ENCODE data around the gene SLC6A3.

The SLC6A3 gene

GRCh38 chr5:1371218-1371971 lies 73.8 kb downstream of the SLC6A3 start:
- Histone ChIP-seq H3K79me2 (ENCODE audit: insufficient read depth, low read depth) (no peaks in the 10 kb centered on the region), H4K20me1 (ENCODE audit: insufficient read depth) (no peaks in the 10 kb centered on the region), H3K4me2 (no peak overlapping the region), H3K36me3 (ENCODE audit: insufficient read depth) (no peaks in the 10 kb centered on the region), H3K4me3 (IDR thresholded peaks at IDR 0.05; ENCODE audit: insufficient read depth, low read depth, low read length) (no peak overlapping the region), H2AFZ (ENCODE audit: low read depth) (no peak overlapping the region), H3K27me3 (ENCODE audit: insufficient read depth, low read depth) (no peaks in the 10 kb centered on the region), H3K9ac (no peak overlapping the region), H3K4me1 (ENCODE audit: low read depth, poor library complexity, severe bottlenecking) (no peaks in the 10 kb centered on the region), H3K27ac (no peak overlapping the region)
- TF ChIP-seq CTCF (conservative IDR thresholded peaks at IDR 0.05; ENCODE audit: low read depth, low read length), result no peak

- Histone ChIP-seq H3K4me3 (IDR thresholded peaks at IDR 0.05; ENCODE audit: insufficient read depth, low read depth, low read length) (no peak overlapping the region), H3K4me1 (ENCODE audit: low read depth, poor library complexity, severe bottlenecking) (no peaks in the 10 kb centered on the region), H3K36me3 (ENCODE audit: insufficient read depth) (no peaks in the 10 kb centered on the region), H4K20me1 (ENCODE audit: insufficient read depth) (no peaks in the 10 kb centered on the region), H3K79me2 (ENCODE audit: insufficient read depth, low read depth) (no peaks in the 10 kb centered on the region), H3K9ac (no peak overlapping the region), H3K27me3 (ENCODE audit: insufficient read depth, low read depth) (no peaks in the 10 kb centered on the region), H3K4me2 (no peak overlapping the region), H2AFZ (ENCODE audit: low read depth) (no peak overlapping the region), H3K27ac (no peak overlapping the region)
- no peak for TF ChIP-seq CTCF (conservative IDR thresholded peaks at IDR 0.05; ENCODE audit: low read depth, low read length)
These were observed 75.2 kb downstream of the SLC6A3 start for GRCh38 chr5:1370006-1370405.

GRCh38 chr5:1368756-1369155 lies 76.5 kb downstream of the SLC6A3 start:
- Histone ChIP-seq H3K9ac (no peak overlapping the region), H3K79me2 (ENCODE audit: insufficient read depth, low read depth) (no peaks in the 10 kb centered on the region), H2AFZ (ENCODE audit: low read depth) (no peak overlapping the region), H3K27ac (no peak overlapping the region), H3K4me3 (IDR thresholded peaks at IDR 0.05; ENCODE audit: insufficient read depth, low read depth, low read length) (no peak overlapping the region), H3K4me2 (no peak overlapping the region), H4K20me1 (ENCODE audit: insufficient read depth) (no peaks in the 10 kb centered on the region), H3K36me3 (ENCODE audit: insufficient read depth) (no peaks in the 10 kb centered on the region), H3K4me1 (ENCODE audit: low read depth, poor library complexity, severe bottlenecking) (no peaks in the 10 kb centered on the region), H3K27me3 (ENCODE audit: insufficient read depth, low read depth) (no peaks in the 10 kb centered on the region)
- no peak for TF ChIP-seq CTCF (conservative IDR thresholded peaks at IDR 0.05; ENCODE audit: low read depth, low read length)

GRCh38 chr5:1368236-1368635 lies 77.0 kb downstream of the SLC6A3 start:
- Histone ChIP-seq H3K4me2 (no peak overlapping the region), H3K27ac (no peak overlapping the region), H3K4me1 (ENCODE audit: low read depth, poor library complexity, severe bottlenecking) (no peaks in the 10 kb centered on the region), H2AFZ (ENCODE audit: low read depth) (no peak overlapping the region), H3K36me3 (ENCODE audit: insufficient read depth) (no peaks in the 10 kb centered on the region), H3K9ac (no peak overlapping the region), H3K79me2 (ENCODE audit: insufficient read depth, low read depth) (no peaks in the 10 kb centered on the region), H3K27me3 (ENCODE audit: insufficient read depth, low read depth) (no peaks in the 10 kb centered on the region; the same call in 1 of the 2 replicates), H4K20me1 (ENCODE audit: insufficient read depth) (no peaks in the 10 kb centered on the region), H3K4me3 (IDR thresholded peaks at IDR 0.05; ENCODE audit: insufficient read depth, low read depth, low read length) (no peak overlapping the region)
- no peak for TF ChIP-seq CTCF (conservative IDR thresholded peaks at IDR 0.05; ENCODE audit: low read depth, low read length)
